KMS-11 (cell line): ENCODE data around the gene ZNF627.

ENCODE experiments used
- H2AFZ ChIP-seq: fragments of 200-600 bp; sonication (generic); 2 replicates; pipeline ENCODE4 v1.6.1; 2016; ENCODE audit warnings: antibody characterized with exemption, mixed run types, low read depth
- H3K27ac ChIP-seq: fragments of 200-600 bp; sonication (generic); 2 replicates; pipeline ENCODE4 v1.6.1; 2016; ENCODE audit warnings: mild to moderate bottlenecking, mixed run types
- H3K27me3 ChIP-seq: fragments of 200-600 bp; sonication (generic); 2 replicates; pipeline ENCODE4 v1.6.1; 2017; ENCODE audit warnings: mild to moderate bottlenecking, low read depth, mixed run types, moderate library complexity; ENCODE audit not compliant: insufficient read depth
- H3K36me3 ChIP-seq: fragments of 200-600 bp; sonication (generic); 2 replicates; pipeline ENCODE4 v1.6.1; 2017; ENCODE audit warnings: mild to moderate bottlenecking, mixed run types; ENCODE audit not compliant: insufficient read depth
- H3K4me1 ChIP-seq: fragments of 200-600 bp; sonication (generic); 2 replicates; pipeline ENCODE4 v1.6.1; 2016; ENCODE audit warnings: mild to moderate bottlenecking, low read depth, mixed run types; ENCODE audit not compliant: poor library complexity, severe bottlenecking
- H3K4me2 ChIP-seq: fragments of 200-600 bp; sonication (generic); 2 replicates; pipeline ENCODE4 v1.7.0; 2016; ENCODE audit warnings: mild to moderate bottlenecking, mixed run types
- H3K4me3 ChIP-seq: fragments of 200-600 bp; sonication (generic); IDR thresholded peaks from 2 replicates; pipeline ENCODE4 v1.6.1; 2017; ENCODE audit warnings: low read depth, low read length, mixed read lengths; ENCODE audit not compliant: insufficient read depth
- H3K79me2 ChIP-seq: fragments of 200-600 bp; sonication (generic); 2 replicates; pipeline ENCODE4 v1.6.1; 2016; ENCODE audit warnings: low read depth, mixed run types; ENCODE audit not compliant: insufficient read depth
- H3K9ac ChIP-seq: fragments of 200-600 bp; sonication (generic); 2 replicates; pipeline ENCODE4 v1.6.1; 2016; ENCODE audit warnings: mild to moderate bottlenecking, mixed run types
- H4K20me1 ChIP-seq: fragments of 200-600 bp; sonication (generic); 2 replicates; pipeline ENCODE4 v1.6.1; 2016; ENCODE audit warnings: mild to moderate bottlenecking, mixed run types; ENCODE audit not compliant: insufficient read depth
- TF ChIP-seq, protein P1 (sequence below): fragments of 200-600 bp; sonication (generic); conservative IDR thresholded peaks from 2 replicates; pipeline ENCODE4 v1.6.1; 2017; ENCODE audit warnings: low read depth, mild to moderate bottlenecking, antibody characterized with exemption, low read length, moderate library complexity, mixed read lengths

The ZNF627 gene

DNA sequence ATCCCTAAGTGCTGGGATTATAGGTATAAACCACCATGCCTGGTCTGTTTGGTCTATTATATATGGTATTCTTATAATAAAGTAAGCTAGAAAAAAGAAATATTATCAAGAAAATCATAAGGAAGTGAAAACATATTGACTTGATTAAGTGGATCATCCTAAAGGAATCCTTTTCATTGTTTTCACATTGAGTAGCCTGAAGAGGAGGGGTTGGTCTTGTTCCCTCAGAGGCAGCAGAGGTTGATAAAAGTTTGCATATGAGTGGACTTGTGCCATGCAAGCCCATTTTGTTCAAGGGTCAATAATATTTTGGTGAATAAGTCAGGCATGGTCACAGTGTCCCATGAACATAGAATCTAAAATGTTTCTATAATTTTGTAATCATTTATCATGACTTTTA, 52.7 kb downstream of the ZNF627 start:
- Histone ChIP-seq H3K4me3 (no peak overlapping the region), H3K27ac (no peak overlapping the region), H3K4me1 (no peaks in the 10 kb centered on the region), H2AFZ (no peak overlapping the region), H3K9ac (no peak overlapping the region), H3K79me2 (no peaks in the 10 kb centered on the region), H3K4me2 (no peak overlapping the region), H3K27me3 (no peaks in the 10 kb centered on the region), H3K36me3 (no peaks in the 10 kb centered on the region), H4K20me1 (no peaks in the 10 kb centered on the region)
- TF ChIP-seq, protein P1, sequence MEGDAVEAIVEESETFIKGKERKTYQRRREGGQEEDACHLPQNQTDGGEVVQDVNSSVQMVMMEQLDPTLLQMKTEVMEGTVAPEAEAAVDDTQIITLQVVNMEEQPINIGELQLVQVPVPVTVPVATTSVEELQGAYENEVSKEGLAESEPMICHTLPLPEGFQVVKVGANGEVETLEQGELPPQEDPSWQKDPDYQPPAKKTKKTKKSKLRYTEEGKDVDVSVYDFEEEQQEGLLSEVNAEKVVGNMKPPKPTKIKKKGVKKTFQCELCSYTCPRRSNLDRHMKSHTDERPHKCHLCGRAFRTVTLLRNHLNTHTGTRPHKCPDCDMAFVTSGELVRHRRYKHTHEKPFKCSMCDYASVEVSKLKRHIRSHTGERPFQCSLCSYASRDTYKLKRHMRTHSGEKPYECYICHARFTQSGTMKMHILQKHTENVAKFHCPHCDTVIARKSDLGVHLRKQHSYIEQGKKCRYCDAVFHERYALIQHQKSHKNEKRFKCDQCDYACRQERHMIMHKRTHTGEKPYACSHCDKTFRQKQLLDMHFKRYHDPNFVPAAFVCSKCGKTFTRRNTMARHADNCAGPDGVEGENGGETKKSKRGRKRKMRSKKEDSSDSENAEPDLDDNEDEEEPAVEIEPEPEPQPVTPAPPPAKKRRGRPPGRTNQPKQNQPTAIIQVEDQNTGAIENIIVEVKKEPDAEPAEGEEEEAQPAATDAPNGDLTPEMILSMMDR = no peak

- Histone ChIP-seq H3K4me2 (no peak overlapping the region), H3K79me2 (no peaks in the 10 kb centered on the region), H2AFZ (no peak overlapping the region), H3K36me3 (no peaks in the 10 kb centered on the region), H3K27me3 (no peaks in the 10 kb centered on the region), H3K9ac (no peak overlapping the region), H3K4me1 (no peaks in the 10 kb centered on the region), H3K27ac (no peak overlapping the region), H3K4me3 (no peak overlapping the region), H4K20me1 (no peaks in the 10 kb centered on the region)
- TF ChIP-seq, protein P1 = no peak
These were observed 53.8 kb downstream of the ZNF627 start for GRCh38 chr19:11651062-11651461.

DNA sequence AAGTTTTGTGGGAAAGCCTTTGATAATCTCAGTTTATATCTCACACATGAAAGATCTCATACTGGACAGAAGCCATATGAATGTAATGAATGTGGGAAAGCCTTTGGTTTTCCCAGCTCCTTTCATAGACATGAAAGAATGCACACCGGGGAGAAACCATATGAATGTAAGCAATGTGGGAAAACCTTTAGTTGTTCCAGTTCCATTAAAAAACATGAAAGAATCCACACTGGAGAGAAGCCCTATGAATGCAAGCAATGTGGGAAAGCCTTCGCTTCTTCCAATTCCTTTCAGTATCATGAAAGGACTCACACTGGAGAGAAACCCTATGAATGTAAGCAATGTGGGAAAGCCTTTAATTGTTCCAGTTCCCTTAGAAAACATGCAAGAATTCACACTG, 54.8 kb downstream of the ZNF627 start:
- no peaks in the 10 kb centered on the region for H3K79me2 ChIP-seq
- no peak overlapping the region for H2AFZ ChIP-seq
- no peaks in the 10 kb centered on the region for H3K36me3 ChIP-seq
- no peaks in the 10 kb centered on the region for H3K4me1 ChIP-seq
- H3K4me2 ChIP-seq = no peak overlapping the region
- TF ChIP-seq, protein P1 = no peak
- no peaks in the 10 kb centered on the region for H4K20me1 ChIP-seq
- H3K9ac ChIP-seq = no peak overlapping the region
- H3K27me3 ChIP-seq = no peaks in the 10 kb centered on the region
- H3K27ac ChIP-seq = no peak overlapping the region
- no peak overlapping the region for H3K4me3 ChIP-seq

DNA sequence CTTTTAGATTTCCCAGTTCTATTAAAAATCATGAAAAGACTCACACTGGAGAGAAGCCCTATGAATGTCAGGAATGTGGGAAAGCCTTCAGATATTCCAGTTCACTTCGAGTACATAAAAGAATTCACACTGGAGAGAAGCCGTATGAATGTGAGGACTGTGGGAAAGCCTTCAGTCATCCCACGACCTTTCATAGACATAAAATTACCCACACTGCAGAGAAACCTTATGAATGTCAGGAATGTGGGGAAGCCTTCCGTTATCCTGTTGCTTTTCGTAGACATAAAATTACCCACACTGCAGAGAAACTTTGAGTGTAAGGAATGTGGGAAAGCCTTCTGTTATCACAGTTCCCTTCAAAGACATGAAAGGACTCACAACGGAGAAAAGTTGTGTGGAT, 55.2 kb downstream of the ZNF627 start:
- no peaks in the 10 kb centered on the region for H3K36me3 ChIP-seq
- H3K9ac ChIP-seq = no peak overlapping the region
- H3K4me3 ChIP-seq = no peak overlapping the region
- TF ChIP-seq, protein P1 = no peak
- no peak overlapping the region for H3K27ac ChIP-seq
- no peaks in the 10 kb centered on the region for H4K20me1 ChIP-seq
- no peaks in the 10 kb centered on the region for H3K4me1 ChIP-seq
- no peak overlapping the region for H2AFZ ChIP-seq
- H3K79me2 ChIP-seq = no peaks in the 10 kb centered on the region
- H3K27me3 ChIP-seq = no peaks in the 10 kb centered on the region
- no peak overlapping the region for H3K4me2 ChIP-seq
